ENCODE results near the gene CENPU. TPM values are rescaled to one million over a fixed set of nuclear protein-coding genes. Genes with fewer than 3 reads are reported as not detected.

Gene CENPU
- total and polyA plus RNA-seq, 5 donors from 2014 or later, result 2.5 to 11.0 (median 4.1) TPM

DNA sequence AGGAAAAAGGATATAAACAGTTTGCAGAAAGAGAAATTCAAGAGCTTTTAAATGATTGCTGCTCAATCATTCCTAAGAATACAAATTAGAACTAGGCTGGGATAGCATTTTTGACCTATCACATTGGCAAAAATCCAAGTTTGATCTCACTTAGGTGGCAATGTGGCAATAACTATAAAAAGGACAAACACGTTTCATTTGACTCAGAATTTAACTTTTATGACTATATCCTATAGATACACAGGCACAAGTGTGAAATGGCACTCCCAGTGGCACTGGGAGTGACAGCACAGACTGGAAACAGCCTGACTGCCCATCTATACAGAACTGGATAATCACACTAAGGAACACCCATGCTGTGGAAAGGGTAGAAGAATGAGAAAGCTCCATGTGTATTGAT lies 11.1 kb downstream of the CENPU start:
- Histone ChIP-seq H3K9me3 (ENCODE audit: control insufficient read depth in 2 of 2, low read length in 2 of 2) (peaks cover 5 to 10% of the 10 kb centered on the region in 2 experiments), H3K27ac (ENCODE audit: insufficient read depth, low read length, poor library complexity, severe bottlenecking) (no peak overlapping the region), H3K4me3 (ENCODE audit: low read depth, low read length) (no peak overlapping the region), H3K27me3 (ENCODE audit: control insufficient read depth, insufficient read depth, low read length) (no peaks in the 10 kb centered on the region), H3K36me3 (ENCODE audit: control insufficient read depth, insufficient read depth, low read length) (peaks cover 4% of the 10 kb centered on the region), H3K4me1 (ENCODE audit: control insufficient read depth, insufficient read depth, low read length, poor library complexity, severe bottlenecking) (no peaks in the 10 kb centered on the region)
- peaks cover 0 to 20% (median 5%) of the 10 kb centered on the region in 7 donors for H3K9me3 Mint-ChIP-seq
- DNase-seq (peak in 1 of 3 donors; percentile 18), ATAC-seq (ENCODE audit: low read depth in 2 of 2) (no peak)
- H3K36me3 Mint-ChIP-seq, result peaks cover 30% of the 10 kb centered on the region
- H3K27ac Mint-ChIP-seq, result peak overlapping the region in 1 of 3 donors; percentile 11
- peaks cover 3 to 41% (median 10%) of the 10 kb centered on the region in 4 donors for H3K4me1 Mint-ChIP-seq
- peak overlapping the region in 1 of 4 donors; percentile 54 for H3K4me3 Mint-ChIP-seq
- H3K27me3 Mint-ChIP-seq, result no peaks in the 10 kb centered on the region

DNA sequence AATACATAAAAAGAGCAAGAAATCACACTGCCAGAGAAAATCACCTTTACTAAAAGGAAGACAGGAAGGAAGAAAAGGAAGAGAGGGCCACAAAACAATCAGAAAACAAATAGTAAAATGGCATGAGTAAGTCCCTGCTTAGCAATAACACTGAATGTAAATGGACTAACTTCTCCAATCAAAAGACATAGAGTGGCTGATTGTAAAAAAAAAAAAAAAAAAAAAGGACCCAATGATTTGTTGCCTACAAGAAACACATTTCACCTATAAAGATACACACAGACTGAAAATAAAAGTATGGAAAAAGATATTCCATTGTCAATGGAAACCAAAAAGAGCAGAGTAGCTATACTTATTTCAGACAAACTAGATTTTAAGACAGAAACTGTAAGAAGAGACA lies 12.6 kb downstream of the CENPU start:
- H3K27ac Mint-ChIP-seq, result no peak overlapping the region
- Histone ChIP-seq H3K9me3 (ENCODE audit: control insufficient read depth in 2 of 2, low read length in 2 of 2) (peaks cover 5 to 10% of the 10 kb centered on the region in 2 experiments), H3K27ac (ENCODE audit: insufficient read depth, low read length, poor library complexity, severe bottlenecking) (no peak overlapping the region), H3K36me3 (ENCODE audit: control insufficient read depth, insufficient read depth, low read length) (peaks cover 4% of the 10 kb centered on the region), H3K27me3 (ENCODE audit: control insufficient read depth, insufficient read depth, low read length) (no peaks in the 10 kb centered on the region), H3K4me3 (ENCODE audit: low read depth, low read length) (no peak overlapping the region), H3K4me1 (ENCODE audit: control insufficient read depth, insufficient read depth, low read length, poor library complexity, severe bottlenecking) (no peaks in the 10 kb centered on the region)
- peaks cover 3 to 38% (median 10%) of the 10 kb centered on the region in 4 donors for H3K4me1 Mint-ChIP-seq
- H3K4me3 Mint-ChIP-seq, result no peak overlapping the region
- H3K36me3 Mint-ChIP-seq, result peaks cover 37% of the 10 kb centered on the region
- DNase-seq (no peak), ATAC-seq (ENCODE audit: low read depth in 2 of 2) (no peak)
- H3K9me3 Mint-ChIP-seq, result peaks cover 0 to 20% (median 5%) of the 10 kb centered on the region in 7 donors
- H3K27me3 Mint-ChIP-seq, result no peaks in the 10 kb centered on the region

GRCh38 chr4:184719407-184719806 lies 14.5 kb downstream of the CENPU start:
- H3K36me3 Mint-ChIP-seq, result peaks cover 34% of the 10 kb centered on the region

DNA sequence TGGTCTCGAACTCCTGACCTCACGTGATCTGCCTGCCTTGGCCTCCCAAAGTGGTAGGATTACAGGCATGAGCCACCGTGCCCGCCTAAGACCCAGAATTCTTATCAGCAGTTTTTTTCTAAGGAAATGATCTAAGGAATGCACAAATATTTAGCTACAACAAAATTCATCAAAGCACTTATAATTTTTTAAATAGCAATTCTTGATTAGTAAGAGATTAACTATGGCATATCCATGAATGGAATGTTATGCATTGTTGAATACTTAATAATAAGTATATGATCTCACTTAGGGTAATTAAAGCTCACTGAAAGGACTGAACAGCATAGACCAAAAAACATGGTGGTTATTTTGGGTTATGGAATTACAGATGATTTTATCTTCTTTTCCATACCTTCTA lies 18.4 kb downstream of the CENPU start:
- no peak for DNase-seq
- no peaks in the 10 kb centered on the region for H3K27me3 ChIP-seq (ENCODE audit: control insufficient read depth, insufficient read depth, low read length)
- H3K4me1 ChIP-seq (ENCODE audit: control insufficient read depth, insufficient read depth, low read length, poor library complexity, severe bottlenecking), result no peaks in the 10 kb centered on the region
- no peaks in the 10 kb centered on the region for H3K27me3 Mint-ChIP-seq
- no peak overlapping the region for H3K27ac ChIP-seq (ENCODE audit: insufficient read depth, low read length, poor library complexity, severe bottlenecking)
- ATAC-seq (ENCODE audit: low read depth in 2 of 2), result no peak
- peaks cover 3 to 17% (median 8%) of the 10 kb centered on the region in 4 donors for H3K4me1 Mint-ChIP-seq
- peaks cover 3% of the 10 kb centered on the region for H3K36me3 ChIP-seq (ENCODE audit: control insufficient read depth, insufficient read depth, low read length)
- H3K9me3 Mint-ChIP-seq, result peaks cover 0 to 6% (median 3%) of the 10 kb centered on the region in 7 donors
- no peaks in the 10 kb centered on the region for H3K9me3 ChIP-seq (ENCODE audit: control insufficient read depth in 2 of 2, low read length in 2 of 2)
- peak overlapping the region in 1 of 3 donors; percentile 49 for H3K27ac Mint-ChIP-seq
- no peak overlapping the region for H3K4me3 Mint-ChIP-seq
- peaks cover 25% of the 10 kb centered on the region for H3K36me3 Mint-ChIP-seq
- H3K4me3 ChIP-seq (ENCODE audit: low read depth, low read length), result no peak overlapping the region

More at GRCh38 chr4:184719407-184719806, 14.5 kb downstream of the CENPU start:
- no peak overlapping the region for H3K27ac Mint-ChIP-seq
- Histone ChIP-seq H3K27me3 (ENCODE audit: control insufficient read depth, insufficient read depth, low read length) (no peaks in the 10 kb centered on the region), H3K4me1 (ENCODE audit: control insufficient read depth, insufficient read depth, low read length, poor library complexity, severe bottlenecking) (no peaks in the 10 kb centered on the region), H3K36me3 (ENCODE audit: control insufficient read depth, insufficient read depth, low read length) (peaks cover 7% of the 10 kb centered on the region), H3K27ac (ENCODE audit: insufficient read depth, low read length, poor library complexity, severe bottlenecking) (no peak overlapping the region), H3K9me3 (ENCODE audit: control insufficient read depth in 2 of 2, low read length in 2 of 2) (peaks cover 5 to 10% of the 10 kb centered on the region in 2 experiments), H3K4me3 (ENCODE audit: low read depth, low read length) (no peak overlapping the region)
- DNase-seq (no peak), ATAC-seq (ENCODE audit: low read depth in 2 of 2) (no peak)
- peaks cover 0 to 20% (median 5%) of the 10 kb centered on the region in 7 donors for H3K9me3 Mint-ChIP-seq
- H3K4me3 Mint-ChIP-seq, result no peak overlapping the region
- peaks cover 3 to 25% (median 9%) of the 10 kb centered on the region in 4 donors for H3K4me1 Mint-ChIP-seq
- no peaks in the 10 kb centered on the region for H3K27me3 Mint-ChIP-seq

DNA sequence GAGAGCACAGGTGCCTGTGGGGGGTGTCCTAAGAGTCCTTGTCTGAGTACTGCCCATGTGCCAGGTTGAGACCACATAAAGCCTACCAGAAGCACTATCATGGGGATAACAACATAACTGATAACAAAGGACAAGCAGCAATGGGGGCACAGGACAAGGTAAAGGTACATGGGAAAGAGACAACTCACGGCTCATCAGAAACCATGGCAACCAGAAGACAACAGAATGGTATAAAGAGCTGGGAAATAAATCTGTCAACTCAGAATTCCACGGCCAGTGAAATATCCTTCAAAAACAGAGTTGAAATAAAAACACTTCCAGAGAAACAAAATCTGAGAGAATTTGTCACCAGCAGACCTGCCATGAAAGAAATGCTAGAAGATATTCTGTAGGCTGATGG lies 20.0 kb downstream of the CENPU start:
- Mint-ChIP-seq H3K4me1 (peaks cover 2 to 14% (median 6%) of the 10 kb centered on the region in 4 donors), H3K36me3 (peaks cover 22% of the 10 kb centered on the region), H3K27me3 (no peaks in the 10 kb centered on the region), H3K4me3 (no peak overlapping the region), H3K27ac (no peak overlapping the region), H3K9me3 (peaks cover 0 to 1% (median 0%) of the 10 kb centered on the region in 7 donors)
- peaks cover 3% of the 10 kb centered on the region for H3K36me3 ChIP-seq (ENCODE audit: control insufficient read depth, insufficient read depth, low read length)
- no peak for DNase-seq
- ATAC-seq (ENCODE audit: low read depth in 2 of 2), result no peak
- H3K27me3 ChIP-seq (ENCODE audit: control insufficient read depth, insufficient read depth, low read length), result no peaks in the 10 kb centered on the region
- H3K4me3 ChIP-seq (ENCODE audit: low read depth, low read length), result no peak overlapping the region
- H3K4me1 ChIP-seq (ENCODE audit: control insufficient read depth, insufficient read depth, low read length, poor library complexity, severe bottlenecking), result no peaks in the 10 kb centered on the region
- no peaks in the 10 kb centered on the region for H3K9me3 ChIP-seq (ENCODE audit: control insufficient read depth in 2 of 2, low read length in 2 of 2)
- no peak overlapping the region for H3K27ac ChIP-seq (ENCODE audit: insufficient read depth, low read length, poor library complexity, severe bottlenecking)

DNA sequence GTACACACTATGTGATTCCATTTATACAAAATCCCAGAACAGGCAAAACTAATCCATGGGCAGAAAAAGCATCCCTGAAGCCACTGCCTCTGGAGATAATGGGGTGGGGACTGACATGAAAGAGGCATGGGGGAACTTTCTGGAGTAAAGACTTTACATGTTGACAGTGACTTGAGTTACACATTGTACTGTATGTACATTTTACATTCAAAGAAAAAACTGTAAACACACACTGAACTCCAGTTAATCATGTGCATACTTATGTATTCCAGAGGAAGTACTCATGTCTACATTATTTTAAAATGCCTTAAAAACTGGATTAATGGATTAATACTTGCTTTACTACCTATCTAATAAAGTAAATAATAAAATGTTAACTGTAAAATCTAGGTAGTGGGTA lies 21.6 kb downstream of the CENPU start:
- Mint-ChIP-seq H3K27me3 (no peaks in the 10 kb centered on the region), H3K4me3 (no peak overlapping the region), H3K9me3 (peaks cover 0 to 1% (median 0%) of the 10 kb centered on the region in 7 donors), H3K4me1 (peaks cover 0 to 14% (median 5%) of the 10 kb centered on the region in 4 donors), H3K36me3 (peaks cover 11% of the 10 kb centered on the region), H3K27ac (peak overlapping the region in 1 of 3 donors; percentile 11)
- peaks cover 3% of the 10 kb centered on the region for H3K36me3 ChIP-seq (ENCODE audit: control insufficient read depth, insufficient read depth, low read length)
- H3K4me1 ChIP-seq (ENCODE audit: control insufficient read depth, insufficient read depth, low read length, poor library complexity, severe bottlenecking), result no peaks in the 10 kb centered on the region
- no peaks in the 10 kb centered on the region for H3K27me3 ChIP-seq (ENCODE audit: control insufficient read depth, insufficient read depth, low read length)
- no peak overlapping the region for H3K27ac ChIP-seq (ENCODE audit: insufficient read depth, low read length, poor library complexity, severe bottlenecking)
- H3K9me3 ChIP-seq (ENCODE audit: control insufficient read depth in 2 of 2, low read length in 2 of 2), result no peaks in the 10 kb centered on the region
- no peak for ATAC-seq (ENCODE audit: low read depth in 2 of 2)
- DNase-seq, result no peak
- H3K4me3 ChIP-seq (ENCODE audit: low read depth, low read length), result no peak overlapping the region

- Histone ChIP-seq H3K27me3 (ENCODE audit: control insufficient read depth, insufficient read depth, low read length) (no peaks in the 10 kb centered on the region), H3K9me3 (ENCODE audit: control insufficient read depth in 2 of 2, low read length in 2 of 2) (no peaks in the 10 kb centered on the region), H3K4me1 (ENCODE audit: control insufficient read depth, insufficient read depth, low read length, poor library complexity, severe bottlenecking) (peaks cover 12% of the 10 kb centered on the region), H3K27ac (ENCODE audit: insufficient read depth, low read length, poor library complexity, severe bottlenecking) (peak overlapping the region; percentile 49), H3K36me3 (ENCODE audit: control insufficient read depth, insufficient read depth, low read length) (no peaks in the 10 kb centered on the region), H3K4me3 (ENCODE audit: low read depth, low read length) (no peak overlapping the region)
- Mint-ChIP-seq H3K27ac (peak overlapping the region in 2 of 3 donors; percentile 75 to 80), H3K9me3 (peaks cover 0 to 3% (median 0%) of the 10 kb centered on the region in 7 donors), H3K4me1 (peaks cover 10 to 26% (median 15%) of the 10 kb centered on the region in 4 donors), H3K36me3 (peaks cover 13% of the 10 kb centered on the region), H3K4me3 (peak overlapping the region in 3 of 4 donors; percentile 8 to 20 (median 9)), H3K27me3 (no peaks in the 10 kb centered on the region)
- DNase-seq (peak in 1 of 3 donors; percentile 41), ATAC-seq (ENCODE audit: low read depth in 2 of 2) (no peak)
These were observed 27.4 kb downstream of the CENPU start for GRCh38 chr4:184706453-184706852.

DNA sequence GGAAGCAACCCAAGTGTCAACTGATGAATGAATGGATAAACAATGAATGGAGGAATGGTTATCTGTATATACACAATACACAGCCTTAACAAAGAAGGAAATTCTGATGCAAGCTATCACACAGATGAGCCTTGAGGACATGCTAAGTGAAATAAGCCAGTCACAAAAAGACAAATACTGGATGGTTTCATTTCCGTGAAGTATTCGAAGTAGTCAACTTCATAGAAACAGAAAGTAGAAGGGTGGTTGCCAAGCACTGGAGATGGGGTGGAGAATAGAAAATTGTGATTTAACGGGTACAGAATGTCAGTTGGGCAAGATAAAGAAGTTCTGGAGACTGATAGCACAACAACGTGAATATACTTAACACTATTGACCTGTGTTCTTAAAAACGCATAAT lies 28.2 kb downstream of the CENPU start:
- Mint-ChIP-seq H3K36me3 (peaks cover 19% of the 10 kb centered on the region), H3K4me3 (peak overlapping the region; percentile 13 to 59 (median 30)), H3K27ac (peak overlapping the region in 1 of 3 donors; percentile 26), H3K27me3 (no peaks in the 10 kb centered on the region), H3K4me1 (peaks cover 10 to 26% (median 15%) of the 10 kb centered on the region in 4 donors), H3K9me3 (peaks cover 0 to 3% (median 0%) of the 10 kb centered on the region in 7 donors)
- Histone ChIP-seq H3K9me3 (ENCODE audit: control insufficient read depth in 2 of 2, low read length in 2 of 2) (no peaks in the 10 kb centered on the region), H3K4me3 (ENCODE audit: low read depth, low read length) (peak overlapping the region; percentile 66), H3K36me3 (ENCODE audit: control insufficient read depth, insufficient read depth, low read length) (no peaks in the 10 kb centered on the region), H3K27me3 (ENCODE audit: control insufficient read depth, insufficient read depth, low read length) (no peaks in the 10 kb centered on the region), H3K4me1 (ENCODE audit: control insufficient read depth, insufficient read depth, low read length, poor library complexity, severe bottlenecking) (peaks cover 12% of the 10 kb centered on the region), H3K27ac (ENCODE audit: insufficient read depth, low read length, poor library complexity, severe bottlenecking) (peak overlapping the region; percentile 49)
- DNase-seq, result peak in 2 of 3 donors; percentile 24 to 77
- peak; percentile 42 to 82 for ATAC-seq (ENCODE audit: low read depth in 2 of 2)

Data from CD4-positive, CD25-positive, alpha-beta regulatory T cell (primary cell).